ES-I3 (cell line): ENCODE results near the gene KRT222.

Experiments
- H3K36me3 ChIP-seq: 2 replicates; pipeline ENCODE4 v1.6.1; 2013; ENCODE audit warnings: mild to moderate bottlenecking, low read length, control low read depth, moderate library complexity; ENCODE audit not compliant: insufficient read depth
- H3K4me1 ChIP-seq: 2 replicates; pipeline ENCODE4 v1.6.1; 2013; ENCODE audit warnings: mild to moderate bottlenecking, control low read depth, low read length; ENCODE audit not compliant: insufficient read depth
- H3K9ac ChIP-seq: 2 replicates; pipeline ENCODE4 v1.6.1; 2013; ENCODE audit warnings: low read depth, mild to moderate bottlenecking, low read length, moderate library complexity
- H3K9me3 ChIP-seq: 2 replicates; pipeline ENCODE4 v1.6.1; 2013; ENCODE audit warnings: mild to moderate bottlenecking, low read length, moderate library complexity; ENCODE audit not compliant: control insufficient read depth, insufficient read depth

The KRT222 gene

GRCh38 chr17:40679523-40679907, 14.5 kb upstream of the KRT222 start:
- Histone ChIP-seq H3K36me3 (no peaks in the 10 kb centered on the region), H3K9ac (no peak overlapping the region), H3K9me3 (no peaks in the 10 kb centered on the region), H3K4me1 (no peaks in the 10 kb centered on the region)

GRCh38 chr17:40678902-40679522, 14.0 kb upstream of the KRT222 start:
- Histone ChIP-seq H3K4me1 (no peaks in the 10 kb centered on the region), H3K9ac (no peak overlapping the region), H3K36me3 (no peaks in the 10 kb centered on the region), H3K9me3 (no peaks in the 10 kb centered on the region)

DNA sequence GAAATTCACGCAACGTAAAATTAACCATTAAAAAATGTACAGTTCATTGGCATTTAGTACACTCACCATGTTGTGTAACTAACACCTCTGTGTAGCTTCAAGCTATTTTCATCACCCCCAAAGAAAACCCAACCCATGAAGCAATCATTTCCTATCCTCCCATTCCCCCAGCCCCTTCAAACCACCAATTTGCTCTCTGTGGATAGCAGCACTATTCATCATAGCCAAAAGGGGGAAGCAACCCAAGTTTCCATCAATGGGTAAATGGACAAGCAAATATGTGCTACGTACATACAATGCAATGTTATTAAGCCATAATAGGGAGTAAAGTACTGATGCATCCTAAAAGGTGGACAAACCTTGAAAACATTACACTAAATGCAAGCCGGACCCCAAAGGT, 10.9 kb upstream of the KRT222 start:
- H3K9ac ChIP-seq = no peak overlapping the region
- no peaks in the 10 kb centered on the region for H3K36me3 ChIP-seq
- H3K9me3 ChIP-seq = no peaks in the 10 kb centered on the region
- no peaks in the 10 kb centered on the region for H3K4me1 ChIP-seq

DNA sequence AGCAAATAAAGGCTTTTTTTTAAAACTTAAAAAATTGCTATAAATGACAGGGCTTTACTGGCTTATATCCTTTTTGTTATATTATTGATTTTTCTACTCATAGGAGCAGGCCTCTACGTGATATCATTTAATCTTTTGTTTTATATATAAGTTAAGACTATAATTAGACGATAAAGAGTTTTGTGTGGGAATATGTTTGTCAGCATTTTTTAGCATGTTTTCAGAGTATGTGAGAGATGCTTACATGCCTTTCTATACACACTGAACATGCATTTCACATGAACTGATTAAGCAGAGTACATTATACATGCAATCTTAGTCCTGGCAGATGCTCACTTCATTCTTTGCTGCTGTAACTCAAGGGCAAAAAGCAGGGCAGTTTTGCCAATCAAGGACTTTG, 7.7 kb upstream of the KRT222 start:
- no peak overlapping the region for H3K9ac ChIP-seq
- no peaks in the 10 kb centered on the region for H3K36me3 ChIP-seq
- H3K4me1 ChIP-seq = no peaks in the 10 kb centered on the region
- no peaks in the 10 kb centered on the region for H3K9me3 ChIP-seq

DNA sequence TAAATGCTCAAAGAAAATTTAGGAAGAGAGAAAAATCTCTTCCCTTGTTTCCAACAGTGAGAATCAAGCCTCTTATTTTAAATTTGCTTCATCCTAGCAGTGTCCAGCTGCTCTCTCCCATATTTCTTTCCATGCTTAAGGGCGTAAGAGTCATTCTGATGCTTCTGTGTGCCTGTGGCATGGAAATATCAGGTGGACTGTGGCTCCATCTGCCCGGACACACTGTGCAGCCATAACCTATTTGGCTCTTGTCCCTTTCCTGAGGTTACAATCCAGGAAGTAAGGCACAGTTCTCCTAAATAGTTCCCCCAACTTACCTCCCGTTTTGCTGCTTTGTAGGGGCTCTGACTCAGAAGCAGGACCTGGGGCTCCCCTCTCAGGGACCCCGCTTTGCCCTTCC, 6.3 kb upstream of the KRT222 start:
- H3K4me1 ChIP-seq = no peaks in the 10 kb centered on the region
- H3K36me3 ChIP-seq = no peaks in the 10 kb centered on the region
- H3K9ac ChIP-seq = no peak overlapping the region
- H3K9me3 ChIP-seq = no peaks in the 10 kb centered on the region

DNA sequence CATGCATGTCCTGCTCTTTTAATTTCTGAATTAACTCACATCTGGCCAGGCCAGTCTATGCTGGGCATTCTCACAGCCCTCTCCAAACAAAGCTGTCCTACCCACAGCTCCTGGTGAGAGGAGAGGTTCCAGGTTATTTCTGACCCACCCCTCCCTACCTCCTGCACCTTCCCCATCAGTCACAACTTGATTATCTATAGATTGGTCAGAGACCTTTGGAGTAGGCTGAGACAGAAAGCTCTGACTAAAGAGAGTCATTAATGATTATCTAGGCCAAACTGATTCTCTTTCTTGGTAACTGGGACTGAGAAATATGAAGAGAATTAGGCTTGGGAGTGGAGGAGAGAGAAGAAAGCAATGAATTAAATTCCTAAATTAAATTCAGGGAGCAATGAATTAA, 1.4 kb upstream of the KRT222 start:
- no peak overlapping the region for H3K9ac ChIP-seq
- no peaks in the 10 kb centered on the region for H3K36me3 ChIP-seq
- no peaks in the 10 kb centered on the region for H3K9me3 ChIP-seq
- H3K4me1 ChIP-seq = 0 out of 2 replicates have a peak, but pooled peaks cover 6% of the 10 kb centered on the region

DNA sequence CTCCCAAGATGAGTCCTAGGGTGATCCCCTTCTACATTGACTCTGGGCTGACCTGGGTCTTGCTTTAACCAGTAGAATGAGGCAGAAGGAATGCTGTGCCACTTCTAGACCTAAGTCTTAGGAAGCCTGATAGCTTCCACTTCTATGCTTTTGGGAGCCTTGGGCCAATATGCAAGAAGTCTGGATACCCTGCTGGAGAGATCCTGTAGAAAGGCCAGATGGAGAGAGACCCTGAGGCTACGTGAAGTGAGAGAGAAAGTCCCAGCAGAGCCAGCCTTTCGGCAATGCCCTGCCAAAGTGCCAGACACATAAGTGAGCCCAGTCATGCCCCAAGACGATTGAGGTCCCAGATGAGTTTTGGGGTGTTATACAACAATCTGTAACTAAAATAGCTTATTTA, 1.7 kb downstream of the KRT222 start:
- H3K9me3 ChIP-seq = no peaks in the 10 kb centered on the region
- H3K36me3 ChIP-seq = no peaks in the 10 kb centered on the region
- 0 out of 2 replicates have a peak, but pooled peaks cover 6% of the 10 kb centered on the region for H3K4me1 ChIP-seq
- H3K9ac ChIP-seq = no peak overlapping the region

- 0 out of 2 replicates have a peak, but pooled peaks cover 6% of the 10 kb centered on the region for H3K4me1 ChIP-seq
Measured at GRCh38 chr17:40659911-40660310, 5.1 kb downstream of the KRT222 start.

DNA sequence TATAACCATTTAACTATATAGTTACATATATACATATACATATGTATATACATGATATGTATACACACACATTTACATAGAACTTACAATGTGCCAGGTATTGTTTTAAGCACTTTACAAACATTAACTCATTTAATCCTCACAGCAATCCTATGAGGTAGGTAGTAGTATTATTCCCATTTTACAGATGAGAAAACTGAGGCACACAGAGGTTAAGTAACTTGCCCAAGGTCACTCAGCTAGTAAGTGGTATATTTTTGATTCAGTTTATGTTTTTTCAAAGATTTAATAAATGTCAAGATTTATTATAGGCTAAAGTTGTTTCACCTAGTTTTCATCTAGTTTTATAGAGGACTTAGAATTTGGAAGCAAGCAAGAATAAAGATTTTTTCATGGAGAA, 6.6 kb downstream of the KRT222 start:
- 0 out of 2 replicates have a peak, but pooled peaks cover 5% of the 10 kb centered on the region for H3K4me1 ChIP-seq
- H3K36me3 ChIP-seq = no peaks in the 10 kb centered on the region
- no peaks in the 10 kb centered on the region for H3K9me3 ChIP-seq
- H3K9ac ChIP-seq = no peak overlapping the region

More at GRCh38 chr17:40659911-40660310, 5.1 kb downstream of the KRT222 start:
- no peaks in the 10 kb centered on the region for H3K36me3 ChIP-seq
- no peaks in the 10 kb centered on the region for H3K9me3 ChIP-seq
- H3K9ac ChIP-seq = no peak overlapping the region

DNA sequence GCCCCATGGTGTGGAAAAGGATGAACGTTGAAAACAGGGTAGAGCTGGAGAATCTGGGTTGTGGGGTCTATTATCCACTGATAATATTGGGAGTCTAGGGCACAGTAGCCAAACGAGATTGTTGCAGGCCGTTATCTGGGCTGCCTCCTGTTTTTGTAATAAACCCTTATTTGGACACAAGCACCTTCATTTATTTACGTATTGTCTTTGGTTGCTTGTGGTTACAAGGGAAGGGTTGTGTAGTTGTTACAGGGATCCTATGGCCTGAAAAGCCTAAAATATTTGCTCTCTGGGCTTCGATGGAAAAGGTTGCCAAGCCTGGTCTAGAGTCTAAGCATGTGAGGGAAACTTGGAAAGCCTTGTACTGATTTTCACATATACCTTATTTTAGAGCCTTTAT, 13.0 kb downstream of the KRT222 start:
- Histone ChIP-seq H3K9me3 (no peaks in the 10 kb centered on the region), H3K36me3 (no peaks in the 10 kb centered on the region), H3K4me1 (no peaks in the 10 kb centered on the region), H3K9ac (no peak overlapping the region)

DNA sequence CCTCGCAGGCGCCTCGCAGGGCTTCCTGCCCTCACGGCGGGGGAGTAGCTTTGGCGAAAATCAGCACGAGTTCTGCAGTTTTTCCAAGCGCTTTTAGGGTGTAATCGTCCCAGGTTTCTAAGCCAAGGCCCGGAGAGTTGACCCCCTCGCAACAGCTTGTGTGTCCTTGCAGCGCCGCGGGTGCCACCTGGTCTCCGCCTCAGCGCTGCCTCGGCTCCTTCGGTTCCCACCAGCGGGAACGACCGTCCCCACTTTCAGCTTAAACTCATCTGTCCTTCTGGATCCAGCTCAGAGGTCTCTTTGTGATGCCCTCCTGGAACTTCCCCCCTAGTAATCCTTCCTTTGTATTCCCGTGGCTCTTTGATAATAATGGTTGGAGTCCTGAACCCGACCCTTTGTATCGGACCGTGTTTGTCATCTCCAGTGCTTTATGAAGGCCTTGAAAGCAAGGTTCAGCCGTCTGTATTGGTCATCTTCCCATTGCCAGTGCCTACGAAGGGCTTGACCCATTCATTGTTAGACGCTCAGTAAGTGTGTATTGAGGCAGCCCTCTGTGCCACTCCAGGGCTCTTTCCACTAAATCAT, 16.5 kb downstream of the KRT222 start:
- Histone ChIP-seq H3K9me3 (no peaks in the 10 kb centered on the region), H3K4me1 (no peaks in the 10 kb centered on the region), H3K9ac (peak overlapping the region; percentile 99), H3K36me3 (no peaks in the 10 kb centered on the region)

DNA sequence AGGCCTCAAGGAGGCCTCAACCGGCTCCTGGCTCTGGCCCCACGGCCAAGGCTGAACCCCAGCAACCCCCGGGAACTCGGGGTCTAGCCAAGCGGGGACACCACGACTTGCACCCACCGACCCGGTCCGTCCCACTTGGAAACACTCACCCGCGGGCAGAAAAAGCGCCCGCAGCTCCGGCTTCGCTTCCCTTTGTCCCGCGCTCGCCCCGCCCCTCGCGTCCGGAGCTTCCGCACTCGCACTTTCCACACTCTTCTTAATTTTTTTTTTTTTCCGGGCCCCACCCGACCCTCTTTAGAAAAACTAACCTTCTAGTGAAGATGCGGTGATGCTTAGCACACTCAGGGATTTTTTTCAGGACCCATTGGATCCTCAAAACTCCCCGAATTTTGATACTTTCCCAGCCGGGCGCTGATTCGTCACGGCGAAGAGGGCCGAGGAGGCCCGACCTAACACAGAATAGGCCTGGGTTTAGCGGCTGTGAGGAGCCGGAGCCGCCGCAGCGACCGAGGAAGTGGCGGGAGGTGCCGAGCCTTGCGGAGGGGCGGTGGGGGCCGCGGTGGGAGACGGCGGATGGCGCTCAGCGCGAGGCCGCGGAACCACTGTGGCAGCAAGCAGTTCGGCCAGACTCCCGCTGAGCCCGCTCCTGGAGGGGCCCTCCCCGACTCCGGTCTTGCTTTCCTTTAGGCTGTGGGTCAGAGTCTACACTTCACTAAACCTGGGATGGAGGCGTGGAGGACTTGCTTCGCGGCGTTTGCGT, 17.2 kb downstream of the KRT222 start, which contains the start of gene SMARCE1:
Gene SMARCE1, minus strand, starts transcription at position 195 of the 760 bp plus-strand sequence. CDS start 2,016 bp downstream, outside the sequence.
- Histone ChIP-seq H3K4me1 (no peaks in the 10 kb centered on the region), H3K9ac (peak within 1 kb of the TSS; percentile 99), H3K36me3 (no peaks in the 10 kb centered on the region), H3K9me3 (no peaks in the 10 kb centered on the region)

DNA sequence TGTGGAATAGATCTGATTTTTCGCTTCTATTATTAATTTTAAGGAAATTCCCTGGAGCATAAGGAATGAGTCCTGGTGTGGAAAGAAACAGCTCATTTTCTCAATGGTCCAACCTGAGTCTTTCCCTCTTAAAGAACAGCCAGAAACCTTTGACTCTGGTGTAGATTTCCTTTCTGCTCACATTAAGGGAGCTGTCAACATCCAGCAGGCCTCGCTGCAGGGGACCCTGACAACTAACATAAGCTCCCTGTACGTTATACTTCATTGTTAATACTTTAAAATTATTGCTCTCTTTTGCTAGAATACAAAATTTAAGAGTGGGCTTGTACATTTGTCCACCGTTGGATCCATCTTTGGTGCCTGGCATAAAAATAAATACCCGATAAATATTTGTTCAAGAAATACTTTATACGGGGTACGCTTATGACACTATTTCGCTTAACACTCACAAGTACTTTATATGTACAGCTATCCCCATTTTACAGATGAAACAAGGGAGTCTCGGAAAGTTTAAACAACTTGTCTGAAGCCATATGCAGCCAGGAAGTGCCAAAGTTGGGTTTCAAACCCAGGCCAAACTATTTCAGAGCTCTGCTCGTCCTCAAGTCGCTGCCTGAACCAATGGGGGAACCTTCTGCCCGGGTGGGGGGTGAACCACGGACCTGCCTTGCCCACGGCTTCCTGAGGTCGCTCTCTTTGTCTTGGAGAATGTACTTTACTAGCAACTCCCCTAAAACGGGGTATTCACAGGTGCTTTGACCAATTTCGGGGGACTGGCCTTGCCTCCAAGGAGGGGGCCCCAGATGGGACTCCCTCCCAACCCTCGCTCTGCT, 18.0 kb downstream of the KRT222 start:
- peak overlapping the region; percentile 99 for H3K9ac ChIP-seq
- H3K4me1 ChIP-seq = no peaks in the 10 kb centered on the region
- peaks cover 5% of the 10 kb centered on the region; the same call in 1 of the 2 replicates for H3K36me3 ChIP-seq
- H3K9me3 ChIP-seq = no peaks in the 10 kb centered on the region

DNA sequence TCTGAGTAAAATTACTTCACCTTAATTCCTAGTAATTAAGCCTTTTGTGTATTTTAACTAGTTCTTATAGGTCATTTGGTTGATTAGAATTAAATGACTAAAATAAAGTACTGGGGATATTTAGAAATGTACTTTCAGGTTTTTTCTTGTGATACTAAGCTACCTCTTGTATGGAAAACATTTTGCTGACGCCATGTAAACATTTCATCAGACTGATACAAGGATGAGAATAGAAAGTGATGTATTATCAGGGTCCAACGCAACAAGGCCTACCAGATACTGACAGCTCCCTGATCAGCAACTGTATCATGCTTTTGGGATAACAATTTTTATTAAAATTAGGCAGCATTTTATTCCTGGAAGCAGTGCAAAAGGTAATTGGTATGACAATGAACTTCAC, 19.0 kb downstream of the KRT222 start:
- H3K9ac ChIP-seq = no peak overlapping the region
- no peaks in the 10 kb centered on the region for H3K9me3 ChIP-seq
- no peaks in the 10 kb centered on the region for H3K4me1 ChIP-seq
- H3K36me3 ChIP-seq = peaks cover 5% of the 10 kb centered on the region; the same call in 1 of the 2 replicates
